Embryonic facial prominence (tissue), 1 donor: ENCODE data around the gene FHIP1B.

Source experiments
- DNase-seq: peaks from one replicate; pipeline ENCODE4 v3.0.0-alpha.2; 2016; ENCODE audit errors: extremely low spot score

Gene FHIP1B

GRCh38 chr11:6201481-6201880 lies 33.0 kb downstream of the FHIP1B start:
- DNase-seq, result no peak

GRCh38 chr11:6200975-6201374 lies 33.5 kb downstream of the FHIP1B start:
- DNase-seq, result no peak

- DNase-seq, result no peak
Observed at GRCh38 chr11:6199174-6199810, 35.1 kb downstream of the FHIP1B start, which contains the start of gene OR52W1. Gene OR52W1 (plus strand): TSS chr11:6199224. CDS start chr11:6199224, 0 bp downstream.

- DNase-seq, result no peak
Observed at GRCh38 chr11:6197466-6198200, 36.8 kb downstream of the FHIP1B start.

GRCh38 chr11:6196396-6196795 lies 38.0 kb downstream of the FHIP1B start:
- no peak for DNase-seq

- no peak for DNase-seq
Observed at GRCh38 chr11:6194065-6194581, 40.3 kb downstream of the FHIP1B start.

GRCh38 chr11:6191742-6192141 lies 42.7 kb downstream of the FHIP1B start:
- DNase-seq, result no peak

- no peak for DNase-seq
Observed at GRCh38 chr11:6175440-6175839, 59.0 kb downstream of the FHIP1B start.

GRCh38 chr11:6170226-6170625 lies 64.2 kb downstream of the FHIP1B start, which contains the start of gene OR52B2:
Gene OR52B2 (minus strand): TSS chr11:6170326. CDS start chr11:6170326, 0 bp downstream.
- DNase-seq, result no peak
